HepG2 (cell line): ENCODE data around the gene TK2. TPM values are rescaled to one million over a fixed set of nuclear protein-coding genes. Genes with fewer than 3 reads are reported as not detected.

Experiments
- ATAC-seq: fragments of 200-7000 bp; cut with Tn5 transposase; 3 replicates; pipeline ENCODE4 v1.9.1; 2020; ENCODE audit warnings: mild to moderate bottlenecking, moderate library complexity
- BruUV-seq: library from RNA; stranded (reverse); fragments of 400-500 nt; replicated peaks from 2 replicates; lab custom pipeline; 2021; lab: Mats Ljungman, UMichigan
- CTCF ChIA-PET: fragments of 300-600 bp; formaldehyde crosslinking; extraction: SDS; loops from one replicate; lab custom pipeline; 2021; ENCODE audit warnings: low total read pairs, inconsistent platforms, low intra/inter-chr PET ratio; lab: Yijun Ruan, JAX
- POLR2A ChIA-PET: fragments of 350-600 bp; sonication (Branson Sonifier 250); formaldehyde crosslinking; loops from one replicate; lab custom pipeline; 2020; ENCODE audit warnings: antibody characterized with exemption, inconsistent platforms; lab: Yijun Ruan, JAX
- DNase-seq: peaks from one replicate; pipeline ENCODE4 v3.0.0-alpha.2; 2015; ENCODE audit warnings: low spot score
- FAIRE-seq: peaks from 3 replicates; lab custom pipeline; 2011; peaks lifted over from hg19 to GRCh38; lab: Jason Lieb, UNC
- H2AFZ ChIP-seq: one replicate; pipeline ENCODE4 v1.6.1; 2011; ENCODE audit warnings: low read length, inconsistent platforms
- H3K27ac ChIP-seq: fragments of 300-600 bp; 3 replicates; pipeline ENCODE4 v1.8.0; 2011; ENCODE audit warnings: mixed run types, mild to moderate bottlenecking, mixed read lengths, low read length, inconsistent platforms; ENCODE audit not compliant: insufficient read depth; ENCODE audit errors: extremely low read length
- H3K27me3 ChIP-seq, 2 experiments: fragments of 200-600 bp in 1 of 2; 2 replicates in 1 of 2; 3 replicates in 1 of 2; pipeline versions ENCODE4 v1.6.0 to v1.8.0; 2011; ENCODE audit warnings: low read length in 2 of 2, mild to moderate bottlenecking in 2 of 2, moderate library complexity in 2 of 2, inconsistent platforms in 1 of 2; ENCODE audit not compliant: insufficient read depth in 2 of 2, control insufficient read depth in 1 of 2
- H3K36me3 ChIP-seq, 2 experiments: fragments of 200-600 bp in 1 of 2; replicated peaks in 1 of 2; 2 replicates in 1 of 2; 3 replicates in 1 of 2; pipeline versions ENCODE4 v1.5.1 to v1.8.0; 2011; ENCODE audit warnings: low read length in 2 of 2, inconsistent platforms in 1 of 2; ENCODE audit not compliant: insufficient read depth in 2 of 2, control insufficient read depth in 1 of 2
- H3K4me1 ChIP-seq: 2 replicates; pipeline ENCODE4 v1.5.1; 2012; ENCODE audit warnings: low read length, inconsistent platforms; ENCODE audit not compliant: insufficient read depth
- H3K4me2 ChIP-seq: 2 replicates; pipeline ENCODE4 v1.6.0; 2011; ENCODE audit warnings: low read depth, low read length, inconsistent platforms
- H3K4me3 ChIP-seq, 3 experiments: fragments of 200-600 bp in 1 of 3; sonication (generic), shearing (Covaris generic) in 1 of 3; replicated peaks in 1 of 3; 2 replicates each; pipeline ENCODE4 v1.5.1; 2011 to 2016; ENCODE audit warnings: low read length in 3 of 3, inconsistent platforms in 2 of 3, low read depth in 2 of 3, mild to moderate bottlenecking in 2 of 3, control low read depth in 1 of 3, mixed read lengths in 1 of 3; ENCODE audit not compliant: insufficient read depth in 1 of 3
- H3K79me2 ChIP-seq: one replicate; pipeline ENCODE4 v1.6.1; 2011; ENCODE audit warnings: low read length, inconsistent platforms; ENCODE audit not compliant: insufficient read depth
- H3K9ac ChIP-seq: 2 replicates; pipeline ENCODE4 v1.6.0; 2011; ENCODE audit warnings: mild to moderate bottlenecking, low read depth, low read length, inconsistent platforms; ENCODE audit not compliant: insufficient read depth
- H3K9me3 ChIP-seq: 2 replicates; pipeline ENCODE4 v1.5.1; 2012; ENCODE audit warnings: mild to moderate bottlenecking, low read length
- H4K20me1 ChIP-seq: 2 replicates; pipeline ENCODE4 v1.6.0; 2011; ENCODE audit warnings: inconsistent platforms, mild to moderate bottlenecking, low read length, moderate library complexity; ENCODE audit not compliant: insufficient read depth
- ETV6 ChIP-seq: sonication (generic); formaldehyde crosslinking; conservative IDR thresholded peaks from 2 replicates; pipeline ENCODE4 v1.4.0; 2020; ENCODE audit warnings: missing genetic modification reagents
- FOXM1 ChIP-seq: sonication (generic); formaldehyde crosslinking; IDR thresholded peaks from 2 replicates; pipeline ENCODE4 v1.5.0; 2020; ENCODE audit warnings: missing genetic modification reagents
- HNRNPUL1 ChIP-seq: fragments of 200-400 bp; formaldehyde crosslinking; IDR thresholded peaks from 2 replicates; pipeline ENCODE4 v1.6.1; 2017; ENCODE audit warnings: low read depth, mild to moderate bottlenecking, low read length, moderate library complexity
- MXI1 ChIP-seq: IDR thresholded peaks from 3 replicates; pipeline ENCODE4 v1.6.1; 2012; ENCODE audit warnings: low read depth, low read length, inconsistent platforms, borderline replicate concordance
- RAD51 ChIP-seq: fragments of 450-650 bp; IDR thresholded peaks from 2 replicates; pipeline ENCODE4 v1.6.1; 2016; ENCODE audit warnings: borderline replicate concordance
- RBAK ChIP-seq: sonication (generic); formaldehyde crosslinking; IDR thresholded peaks from 2 replicates; pipeline ENCODE4 v1.5.1; 2020; ENCODE audit warnings: mild to moderate bottlenecking, missing genetic modification reagents
- RXRA ChIP-seq: sonication (generic); formaldehyde crosslinking; IDR thresholded peaks from 2 replicates; pipeline ENCODE4 v1.5.1; 2020; ENCODE audit warnings: missing genetic modification reagents
- SP2 ChIP-seq: sonication (generic); formaldehyde crosslinking; IDR thresholded peaks from 2 replicates; pipeline ENCODE4 v1.5.1; 2020; ENCODE audit warnings: mild to moderate bottlenecking, missing genetic modification reagents
- ZBTB38 ChIP-seq: sonication (generic); formaldehyde crosslinking; IDR thresholded peaks from 2 replicates; pipeline ENCODE4 v1.5.1; 2020; ENCODE audit warnings: mild to moderate bottlenecking, missing genetic modification reagents
- ZNF430 ChIP-seq: sonication (generic); formaldehyde crosslinking; IDR thresholded peaks from 2 replicates; pipeline ENCODE4 v1.9.0; 2021; ENCODE audit warnings: mild to moderate bottlenecking, missing genetic modification reagents
- ZNF781 ChIP-seq: sonication (generic); formaldehyde crosslinking; IDR thresholded peaks from 2 replicates; pipeline ENCODE4 v1.5.1; 2020; ENCODE audit warnings: borderline replicate concordance, mild to moderate bottlenecking, missing genetic modification reagents; ENCODE audit errors: not compliant biosample characterization
- ZSCAN25 ChIP-seq: sonication (generic); formaldehyde crosslinking; IDR thresholded peaks from 2 replicates; pipeline ENCODE4 v1.8.0; 2022; ENCODE audit warnings: mild to moderate bottlenecking, missing genetic modification reagents
- WGBS: methylation state at CpG from one replicate; pipeline ENCODE4 v1.1.6; 2017; ENCODE audit warnings: low lambda C conversion rate; 5-methylcytosine and 5-hydroxymethylcytosine counted together
- in situ Hi-C: cut with HindIII; loops from 2 replicates; pipeline ENCODE4 v1.10.0; 2017; ENCODE audit warnings: low pct_unique_long_range_greater_than_20kb; ENCODE audit not compliant: extremely low pct_ligation_motif_present
- intact Hi-C: fragments of 100-400 bp; cut with micrococcal nuclease; formaldehyde crosslinking; loops from one replicate; pipeline ENCODE4 v1.10.0; 2022; ENCODE audit not compliant: unreplicated experiment
- polyA plus RNA-seq, 8 experiments: library from polyadenylated mRNA; depleted of rRNA in 3 of 8; stranded (reverse) in 7 of 8; unstranded in 1 of 8; fragments of >200 nt; fragmentation: Illumina TruSeq in 4 of 8; extraction: Trizol in 4 of 8; gene quantifications; 2 replicates each; pipeline versions ENCODE4 v1.2.1 to v1.2.3, GENCODE V29; 2011 to 2016; ENCODE audit warnings: low read depth in 4 of 8, missing spikeins in 1 of 8, mixed read lengths in 1 of 8; ENCODE audit not compliant: insufficient read depth in 1 of 8
- total RNA-seq, 5 experiments: library from RNA; depleted of rRNA; stranded (reverse); fragments of >200 nt; fragmentation: Illumina TruSeq; extraction: Trizol; gene quantifications; 2 replicates each; pipeline ENCODE4 v1.2.3, GENCODE V29; 2016; ENCODE audit warnings: low read depth in 1 of 5
- TF ChIP-seq, protein P1 (sequence below): sonication (generic); formaldehyde crosslinking; IDR thresholded peaks from 2 replicates; pipeline ENCODE4 v1.5.1; 2020; ENCODE audit warnings: mild to moderate bottlenecking, missing genetic modification reagents, moderate library complexity
- TF ChIP-seq, protein P2 (sequence below): sonication (generic); formaldehyde crosslinking; IDR thresholded peaks from 2 replicates; pipeline ENCODE4 v1.5.1; 2020; ENCODE audit warnings: missing genetic modification reagents, mild to moderate bottlenecking, borderline replicate concordance
- TF ChIP-seq, protein P3 (sequence below): sonication (generic); formaldehyde crosslinking; IDR thresholded peaks from 2 replicates; pipeline ENCODE4 v1.8.1; 2023; ENCODE audit warnings: mild to moderate bottlenecking, missing genetic modification reagents

TK2 gene
- total and polyA plus RNA-seq, 2 of the 13 experiments (the other 11 are each of a cell fraction or from before 2014, with no cell fraction given) = 18.7 to 21.0 TPM

DNA sequence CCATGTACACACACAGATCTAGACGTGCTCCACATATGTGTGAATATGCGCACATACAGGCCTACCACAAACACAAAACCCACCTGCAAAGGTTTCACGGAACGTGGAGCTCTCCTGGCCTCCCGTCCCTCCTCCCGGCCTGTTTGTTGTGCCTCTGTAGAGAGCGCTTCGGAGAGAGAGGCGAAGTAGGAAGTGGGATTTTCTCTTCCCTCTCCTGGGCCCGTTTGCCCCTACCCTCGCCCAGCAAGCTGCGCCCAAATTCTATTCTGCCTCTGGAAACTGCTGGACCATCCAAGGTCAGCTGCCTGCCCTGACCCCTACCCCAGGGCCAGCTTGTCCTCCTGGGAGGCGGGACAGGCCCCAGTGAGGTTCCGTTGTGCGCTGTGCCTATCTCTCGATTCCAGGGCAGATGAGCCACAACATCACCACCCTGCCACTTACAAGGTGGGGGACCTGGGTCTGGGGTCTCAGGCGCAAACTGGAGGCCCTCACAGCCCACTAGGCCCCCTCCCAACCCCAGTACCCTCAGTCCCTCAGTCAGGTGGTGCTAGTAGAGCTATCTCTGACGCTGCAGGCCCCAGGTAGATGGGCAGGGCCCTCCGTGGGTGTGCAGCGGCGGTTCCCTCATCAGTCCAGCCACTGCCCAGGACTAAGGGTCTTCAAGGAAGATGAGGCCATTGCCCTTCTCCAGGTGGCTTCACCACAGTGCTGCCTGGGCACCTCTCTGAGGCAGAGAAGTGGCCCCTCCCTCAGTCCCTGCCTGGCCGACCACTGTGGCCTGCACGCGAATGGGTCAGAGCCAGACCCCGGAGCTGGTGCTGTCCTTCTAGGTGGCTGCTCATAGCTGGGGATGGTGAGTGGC is 68.6 kb downstream of the TK2 start (continued):
- TF ChIP-seq, protein P1, sequence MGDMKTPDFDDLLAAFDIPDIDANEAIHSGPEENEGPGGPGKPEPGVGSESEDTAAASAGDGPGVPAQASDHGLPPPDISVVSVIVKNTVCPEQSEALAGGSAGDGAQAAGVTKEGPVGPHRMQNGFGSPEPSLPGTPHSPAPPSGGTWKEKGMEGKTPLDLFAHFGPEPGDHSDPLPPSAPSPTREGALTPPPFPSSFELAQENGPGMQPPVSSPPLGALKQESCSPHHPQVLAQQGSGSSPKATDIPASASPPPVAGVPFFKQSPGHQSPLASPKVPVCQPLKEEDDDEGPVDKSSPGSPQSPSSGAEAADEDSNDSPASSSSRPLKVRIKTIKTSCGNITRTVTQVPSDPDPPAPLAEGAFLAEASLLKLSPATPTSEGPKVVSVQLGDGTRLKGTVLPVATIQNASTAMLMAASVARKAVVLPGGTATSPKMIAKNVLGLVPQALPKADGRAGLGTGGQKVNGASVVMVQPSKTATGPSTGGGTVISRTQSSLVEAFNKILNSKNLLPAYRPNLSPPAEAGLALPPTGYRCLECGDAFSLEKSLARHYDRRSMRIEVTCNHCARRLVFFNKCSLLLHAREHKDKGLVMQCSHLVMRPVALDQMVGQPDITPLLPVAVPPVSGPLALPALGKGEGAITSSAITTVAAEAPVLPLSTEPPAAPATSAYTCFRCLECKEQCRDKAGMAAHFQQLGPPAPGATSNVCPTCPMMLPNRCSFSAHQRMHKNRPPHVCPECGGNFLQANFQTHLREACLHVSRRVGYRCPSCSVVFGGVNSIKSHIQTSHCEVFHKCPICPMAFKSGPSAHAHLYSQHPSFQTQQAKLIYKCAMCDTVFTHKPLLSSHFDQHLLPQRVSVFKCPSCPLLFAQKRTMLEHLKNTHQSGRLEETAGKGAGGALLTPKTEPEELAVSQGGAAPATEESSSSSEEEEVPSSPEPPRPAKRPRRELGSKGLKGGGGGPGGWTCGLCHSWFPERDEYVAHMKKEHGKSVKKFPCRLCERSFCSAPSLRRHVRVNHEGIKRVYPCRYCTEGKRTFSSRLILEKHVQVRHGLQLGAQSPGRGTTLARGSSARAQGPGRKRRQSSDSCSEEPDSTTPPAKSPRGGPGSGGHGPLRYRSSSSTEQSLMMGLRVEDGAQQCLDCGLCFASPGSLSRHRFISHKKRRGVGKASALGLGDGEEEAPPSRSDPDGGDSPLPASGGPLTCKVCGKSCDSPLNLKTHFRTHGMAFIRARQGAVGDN (CRISPR knock-in tag) = peak; percentile 43
- 0 out of 2 replicates have a peak, but pooled peaks have one; percentile 4 for TF ChIP-seq RXRA (CRISPR knock-in tag)
- no peak for TF ChIP-seq HNRNPUL1
- TF ChIP-seq ZBTB38 = 0 out of 2 replicates have a peak, but pooled peaks have one; percentile 12

DNA sequence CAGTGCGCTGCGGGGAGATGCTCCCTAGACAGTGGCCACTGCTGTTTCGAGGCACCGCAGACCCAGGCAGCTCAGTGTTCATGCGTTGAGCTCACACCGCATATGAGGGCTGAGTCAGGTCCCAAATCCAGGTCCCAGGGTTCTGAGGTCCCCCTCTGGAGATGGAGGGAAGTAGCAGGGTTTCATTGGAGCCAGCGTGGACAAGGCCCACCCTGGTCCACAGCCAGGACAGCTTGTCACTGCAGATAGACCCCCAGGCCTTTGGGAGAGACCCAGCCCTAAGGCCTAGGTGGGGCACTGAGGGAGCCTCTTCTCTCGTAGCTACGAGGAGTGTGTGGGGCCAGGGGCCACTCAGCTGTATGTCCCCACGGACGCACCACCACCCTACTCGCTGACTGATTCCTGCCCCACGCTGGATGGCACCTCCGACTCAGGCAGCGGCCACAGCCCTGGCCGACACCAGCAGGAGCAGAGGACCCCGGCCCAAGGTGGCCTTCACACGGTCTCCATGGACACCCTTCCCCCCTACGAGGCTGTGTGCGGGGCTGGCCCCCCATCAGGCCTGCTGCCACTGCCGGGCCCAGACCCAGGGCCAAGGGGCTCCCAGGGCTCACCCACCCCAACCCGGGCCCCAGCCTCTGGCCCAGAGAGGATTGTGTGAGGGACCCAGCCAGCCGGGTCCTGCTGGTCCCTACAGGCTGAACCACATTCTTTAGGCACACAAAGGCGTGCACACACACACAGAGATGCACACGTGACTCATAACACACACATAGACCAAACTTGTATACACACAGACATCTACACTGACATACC is 69.4 kb downstream of the TK2 start:
- Histone ChIP-seq H3K27ac (no peak overlapping the region), H4K20me1 (no peaks in the 10 kb centered on the region), H3K27me3 (peaks cover 3 to 44% of the 10 kb centered on the region in 2 experiments), H3K4me1 (peaks cover 31% of the 10 kb centered on the region), H3K36me3 (no peaks in the 10 kb centered on the region), H3K4me3 (no peak overlapping the region), H3K4me2 (peak overlapping the region; percentile 30; the same call in 1 of the 2 replicates), H3K9me3 (no peaks in the 10 kb centered on the region), H3K9ac (no peak overlapping the region), H3K79me2 (no peaks in the 10 kb centered on the region), H2AFZ (no peak overlapping the region)
- CTCF ChIA-PET = interaction anchor here (8.6 kb wide), 1 partner anchor 74 kb away, joined by 121 read pairs; no protein-coding TSS in a partner anchor
- FAIRE-seq = no peak
- WGBS = 48% methylated on average over 6 of the region's 25 CpGs
- intact Hi-C loops = no loop called here
- POLR2A ChIA-PET = interaction anchor here (1.3 kb wide), 1 partner anchor 73 kb away, joined by 3 read pairs; no protein-coding TSS in a partner anchor
- in situ Hi-C loops = no loop called here
- peak; percentile 20 for DNase-seq
- BruUV-seq = no TSS peak
- ATAC-seq = peak; percentile 1; the same call in 2 of the 3 replicates
- TF ChIP-seq, protein P2, sequence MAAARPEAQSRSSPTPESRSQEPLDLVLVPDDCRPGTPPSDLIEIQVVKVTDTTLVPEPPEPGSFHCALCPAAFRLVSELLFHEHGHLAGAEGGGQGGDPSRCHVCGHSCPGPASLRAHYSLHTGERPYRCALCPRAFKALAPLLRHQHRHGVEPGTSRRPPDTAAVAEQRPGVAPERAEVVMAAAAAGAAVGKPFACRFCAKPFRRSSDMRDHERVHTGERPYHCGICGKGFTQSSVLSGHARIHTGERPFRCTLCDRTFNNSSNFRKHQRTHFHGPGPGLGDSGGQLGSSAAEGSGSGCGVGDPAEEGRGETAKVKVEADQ = no peak
- TF ChIP-seq RAD51 = 0 out of 2 replicates have a peak, but pooled peaks have one; percentile 15
- TF ChIP-seq, protein P3, sequence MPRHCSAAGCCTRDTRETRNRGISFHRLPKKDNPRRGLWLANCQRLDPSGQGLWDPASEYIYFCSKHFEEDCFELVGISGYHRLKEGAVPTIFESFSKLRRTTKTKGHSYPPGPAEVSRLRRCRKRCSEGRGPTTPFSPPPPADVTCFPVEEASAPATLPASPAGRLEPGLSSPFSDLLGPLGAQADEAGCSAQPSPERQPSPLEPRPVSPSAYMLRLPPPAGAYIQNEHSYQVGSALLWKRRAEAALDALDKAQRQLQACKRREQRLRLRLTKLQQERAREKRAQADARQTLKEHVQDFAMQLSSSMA (CRISPR knock-in tag) = no peak
- TF ChIP-seq RBAK (CRISPR knock-in tag) = no peak
- no peak for TF ChIP-seq ZNF781 (CRISPR knock-in tag)
- 0 out of 3 replicates have a peak, but pooled peaks have one; percentile 18 for TF ChIP-seq MXI1
- no peak for TF ChIP-seq SP2 (CRISPR knock-in tag)
- 0 out of 2 replicates have a peak, but pooled peaks have one; percentile 41 for TF ChIP-seq FOXM1
- no peak for TF ChIP-seq ETV6 (CRISPR knock-in tag)
- TF ChIP-seq ZNF430 (CRISPR knock-in tag) = no peak
- TF ChIP-seq ZSCAN25 = no peak
